PC-3 (cell line): ENCODE results near the gene ACAD11. TPM values are rescaled to one million over a fixed set of nuclear protein-coding genes. Genes with fewer than 3 reads are reported as not detected.

Source experiments
- ATAC-seq: fragments of 200-7000 bp; cut with Tn5 transposase; 2 replicates; pipeline ENCODE4 v1.9.1; 2020; ENCODE audit warnings: mild to moderate bottlenecking, moderate library complexity
- BruUV-seq: library from RNA; stranded (reverse); fragments of 400-500 nt; replicated peaks from 2 replicates; lab custom pipeline; 2021; lab: Mats Ljungman, UMichigan
- CTCF ChIA-PET: fragments of 300-600 bp; sonication (Branson Sonifier 250); formaldehyde crosslinking; loops from one replicate; lab custom pipeline; 2022; ENCODE audit warnings: antibody characterized with exemption; lab: Charles Lee
- POLR2A ChIA-PET: fragments of 300-600 bp; sonication (Branson Sonifier 250); formaldehyde crosslinking; loops from one replicate; lab custom pipeline; 2022; ENCODE audit warnings: antibody characterized with exemption; ENCODE audit not compliant: unreplicated experiment; lab: Charles Lee
- DNase-seq: peaks from one replicate; pipeline ENCODE4 v3.0.0-alpha.2; 2015
- H2AFZ ChIP-seq: fragments of 300-600 bp; sonication (generic); 2 replicates; pipeline ENCODE4 v1.6.0; 2016; ENCODE audit warnings: antibody characterized with exemption, low read length
- H3F3A ChIP-seq: fragments of 300-600 bp; sonication (generic); one replicate; pipeline ENCODE4 v1.6.0; 2017; ENCODE audit warnings: antibody characterized with exemption, low read length, control low read depth, mild to moderate bottlenecking; ENCODE audit not compliant: unreplicated experiment
- H3K27ac ChIP-seq: fragments of 300-600 bp; sonication (generic); 2 replicates; pipeline ENCODE4 v1.5.1; 2016; ENCODE audit warnings: mild to moderate bottlenecking, low read length
- H3K27me3 ChIP-seq: fragments of 300-600 bp; sonication (generic); 2 replicates; pipeline ENCODE4 v1.6.1; 2016; ENCODE audit warnings: low read length, mixed read lengths
- H3K36me3 ChIP-seq: fragments of 300-600 bp; sonication (generic); 2 replicates; pipeline ENCODE4 v1.6.1; 2016; ENCODE audit warnings: low read depth, mixed run types, low read length, mixed read lengths
- H3K4me1 ChIP-seq: fragments of 300-600 bp; sonication (generic); 2 replicates; pipeline ENCODE4 v1.5.1; 2016; ENCODE audit warnings: low read length; ENCODE audit not compliant: insufficient read depth
- H3K4me2 ChIP-seq: fragments of 300-600 bp; sonication (generic); 2 replicates; pipeline ENCODE4 v1.6.0; 2016; ENCODE audit warnings: low read length
- H3K4me3 ChIP-seq: fragments of 300-600 bp; sonication (generic); 2 replicates; pipeline ENCODE4 v1.5.1; 2016; ENCODE audit warnings: mild to moderate bottlenecking, low read length, mixed read lengths
- H3K79me2 ChIP-seq: fragments of 300-600 bp; sonication (generic); 2 replicates; pipeline ENCODE4 v1.6.1; 2017; ENCODE audit warnings: low read length, mixed read lengths
- H3K9ac ChIP-seq: fragments of 300-600 bp; sonication (generic); 2 replicates; pipeline ENCODE4 v1.6.0; 2016; ENCODE audit warnings: mild to moderate bottlenecking, low read length
- H3K9me2 ChIP-seq: fragments of 300-600 bp; sonication (generic); replicated peaks from 2 replicates; pipeline ENCODE4 v1.6.1; 2016; ENCODE audit warnings: mixed run types, low read length, mixed read lengths
- H3K9me3 ChIP-seq: fragments of 300-600 bp; sonication (generic); 2 replicates; pipeline ENCODE4 v1.6.1; 2016; ENCODE audit warnings: low read length, mixed read lengths
- H4K20me1 ChIP-seq: fragments of 300-600 bp; sonication (generic); 2 replicates; pipeline ENCODE4 v1.6.1; 2016; ENCODE audit warnings: low read length, mixed read lengths
- EZH2 ChIP-seq: fragments of 300-600 bp; sonication (generic); IDR thresholded peaks from one replicate; pipeline ENCODE4 v1.6.1; 2017; ENCODE audit warnings: antibody characterized with exemption, mild to moderate bottlenecking, low read length; ENCODE audit not compliant: unreplicated experiment
- EZH2phosphoT487 ChIP-seq: fragments of 300-600 bp; sonication (generic); IDR thresholded peaks from 2 replicates; pipeline ENCODE4 v1.6.1; 2018; ENCODE audit warnings: mild to moderate bottlenecking, antibody characterized with exemption, low read length, borderline replicate concordance
- intact Hi-C: fragments of 100-400 bp; cut with micrococcal nuclease; formaldehyde crosslinking; loops from 2 replicates; pipeline ENCODE4 v1.9.0; 2023
- total RNA-seq: library from RNA; depleted of rRNA; stranded (reverse); fragments of >200 nt; gene quantifications from 2 replicates; pipeline ENCODE4 v1.2.3, GENCODE V29; 2014
- TF ChIP-seq, protein P1 (sequence below): fragments of 300-600 bp; sonication (generic); conservative IDR thresholded peaks from 2 replicates; pipeline ENCODE4 v1.5.1; 2017; ENCODE audit warnings: antibody characterized with exemption, low read depth, mild to moderate bottlenecking, low read length

The ACAD11 gene
- total RNA-seq, 1 experiment from 2014 or later = 4.7 TPM

DNA sequence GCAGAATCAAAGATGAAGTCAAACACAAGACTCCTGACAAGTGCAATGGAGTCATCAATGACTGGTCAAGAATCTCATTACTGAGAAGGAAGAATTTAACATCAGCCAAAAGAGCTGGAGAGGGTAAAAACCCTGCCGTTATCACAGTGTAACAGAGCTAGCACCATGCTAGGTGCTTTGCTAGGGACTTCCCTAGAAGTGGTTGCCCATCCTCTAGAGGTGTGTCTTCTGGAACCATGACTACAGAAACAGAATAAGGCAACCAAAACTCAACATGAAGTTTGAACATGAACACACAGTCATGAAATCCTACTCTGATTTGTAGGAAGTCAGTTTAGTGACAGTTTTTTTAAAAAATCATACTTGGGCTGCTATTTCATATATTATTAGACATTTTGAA, 9.5 kb downstream of the ACAD11 start:
- Histone ChIP-seq H4K20me1 (no peaks in the 10 kb centered on the region), H3K27me3 (no peaks in the 10 kb centered on the region), H3K9ac (no peak overlapping the region), H3K9me2 (no peaks in the 10 kb centered on the region), H3K9me3 (no peaks in the 10 kb centered on the region), H3K4me1 (peaks cover 30% of the 10 kb centered on the region), H3K27ac (no peak overlapping the region), H2AFZ (no peak overlapping the region), H3K36me3 (no peaks in the 10 kb centered on the region), H3K79me2 (no peaks in the 10 kb centered on the region), H3K4me2 (no peak overlapping the region), H3F3A (no peaks in the 10 kb centered on the region), H3K4me3 (no peak overlapping the region)
- TF ChIP-seq EZH2 (no peak), EZH2phosphoT487 (no peak)
- TF ChIP-seq, protein P1, sequence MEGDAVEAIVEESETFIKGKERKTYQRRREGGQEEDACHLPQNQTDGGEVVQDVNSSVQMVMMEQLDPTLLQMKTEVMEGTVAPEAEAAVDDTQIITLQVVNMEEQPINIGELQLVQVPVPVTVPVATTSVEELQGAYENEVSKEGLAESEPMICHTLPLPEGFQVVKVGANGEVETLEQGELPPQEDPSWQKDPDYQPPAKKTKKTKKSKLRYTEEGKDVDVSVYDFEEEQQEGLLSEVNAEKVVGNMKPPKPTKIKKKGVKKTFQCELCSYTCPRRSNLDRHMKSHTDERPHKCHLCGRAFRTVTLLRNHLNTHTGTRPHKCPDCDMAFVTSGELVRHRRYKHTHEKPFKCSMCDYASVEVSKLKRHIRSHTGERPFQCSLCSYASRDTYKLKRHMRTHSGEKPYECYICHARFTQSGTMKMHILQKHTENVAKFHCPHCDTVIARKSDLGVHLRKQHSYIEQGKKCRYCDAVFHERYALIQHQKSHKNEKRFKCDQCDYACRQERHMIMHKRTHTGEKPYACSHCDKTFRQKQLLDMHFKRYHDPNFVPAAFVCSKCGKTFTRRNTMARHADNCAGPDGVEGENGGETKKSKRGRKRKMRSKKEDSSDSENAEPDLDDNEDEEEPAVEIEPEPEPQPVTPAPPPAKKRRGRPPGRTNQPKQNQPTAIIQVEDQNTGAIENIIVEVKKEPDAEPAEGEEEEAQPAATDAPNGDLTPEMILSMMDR = no peak
- intact Hi-C loops = no loop called here
- ATAC-seq (no peak), DNase-seq (no peak)
- no TSS peak for BruUV-seq
- ChIA-PET CTCF (no interaction called here), POLR2A (no interaction called here)

DNA sequence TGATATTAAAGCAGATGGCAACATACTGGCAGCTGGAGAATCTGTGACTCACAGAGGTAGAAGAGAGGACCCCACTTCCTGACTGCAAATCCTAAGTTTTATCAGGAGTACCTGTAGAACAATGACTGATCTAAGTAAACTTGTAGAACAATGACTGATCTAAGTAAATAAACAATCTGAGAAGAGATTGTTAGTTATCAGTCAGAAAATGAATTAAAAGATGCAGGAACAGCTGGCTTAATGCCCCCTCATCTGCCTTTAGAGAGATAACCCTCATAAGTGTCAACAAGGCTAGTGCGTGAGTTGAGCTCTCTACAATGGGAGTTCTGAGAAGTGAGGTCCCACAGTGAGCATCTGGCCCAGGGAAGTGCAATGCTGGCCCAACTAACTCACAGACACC, 14.6 kb downstream of the ACAD11 start:
- no peaks in the 10 kb centered on the region for H3K9me3 ChIP-seq
- H4K20me1 ChIP-seq = no peaks in the 10 kb centered on the region
- H3F3A ChIP-seq = no peaks in the 10 kb centered on the region
- no peak overlapping the region for H3K27ac ChIP-seq
- intact Hi-C loops = no loop called here
- POLR2A ChIA-PET = no interaction called here
- no peaks in the 10 kb centered on the region for H3K79me2 ChIP-seq
- TF ChIP-seq EZH2phosphoT487 (no peak), EZH2 (no peak)
- TF ChIP-seq, protein P1 = no peak
- H3K27me3 ChIP-seq = no peaks in the 10 kb centered on the region
- BruUV-seq = no TSS peak
- H3K36me3 ChIP-seq = no peaks in the 10 kb centered on the region
- no peaks in the 10 kb centered on the region for H3K9me2 ChIP-seq
- ATAC-seq (no peak; the same call in 1 of the 2 replicates), DNase-seq (peak; percentile 38)
- H3K4me3 ChIP-seq = no peak overlapping the region
- H3K4me2 ChIP-seq = no peak overlapping the region
- H3K4me1 ChIP-seq = peaks cover 7% of the 10 kb centered on the region
- H3K9ac ChIP-seq = no peak overlapping the region
- CTCF ChIA-PET = no interaction called here
- H2AFZ ChIP-seq = no peak overlapping the region

DNA sequence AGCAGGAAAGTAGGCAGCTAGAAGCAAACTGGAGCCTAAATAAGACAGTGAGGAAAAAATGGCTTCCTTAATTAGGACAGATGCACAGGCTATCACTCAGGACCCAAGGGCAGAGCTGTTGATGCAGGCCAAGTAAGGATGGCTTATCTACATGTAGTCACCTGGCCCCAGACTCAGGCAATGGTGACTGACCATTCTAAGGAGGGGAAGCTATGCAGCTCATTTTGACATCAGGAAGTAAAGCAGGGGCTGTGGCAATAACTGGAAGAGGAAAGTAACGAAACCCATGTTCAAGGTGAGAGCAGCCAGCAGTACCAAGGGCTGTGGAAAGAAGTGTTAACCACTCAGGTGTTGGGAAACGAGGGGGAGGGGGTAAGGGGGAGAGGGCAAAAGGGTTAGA, 16.2 kb downstream of the ACAD11 start:
- TF ChIP-seq EZH2phosphoT487 = no peak
- no peak for TF ChIP-seq EZH2
- TF ChIP-seq, protein P1 = no peak
- no peak overlapping the region for H3K4me2 ChIP-seq
- ATAC-seq (no peak), DNase-seq (no peak)
- H3K9ac ChIP-seq = no peak overlapping the region
- intact Hi-C loops = loop anchor here (5.0 kb wide), 1 partner anchor 291 kb away; no protein-coding TSS in a partner anchor
- no peaks in the 10 kb centered on the region for H3K9me2 ChIP-seq
- H3K4me3 ChIP-seq = no peak overlapping the region
- no peaks in the 10 kb centered on the region for H3K79me2 ChIP-seq
- H3F3A ChIP-seq = no peaks in the 10 kb centered on the region
- no TSS peak for BruUV-seq
- H2AFZ ChIP-seq = no peak overlapping the region
- no peaks in the 10 kb centered on the region for H3K36me3 ChIP-seq
- H3K9me3 ChIP-seq = no peaks in the 10 kb centered on the region
- ChIA-PET CTCF (interaction anchor here (0.6 kb wide), 1 partner anchor 41 kb away, joined by 3 read pairs; no protein-coding TSS in a partner anchor), POLR2A (no interaction called here)
- no peaks in the 10 kb centered on the region for H4K20me1 ChIP-seq
- peaks cover 7% of the 10 kb centered on the region for H3K4me1 ChIP-seq
- no peaks in the 10 kb centered on the region for H3K27me3 ChIP-seq
- H3K27ac ChIP-seq = no peak overlapping the region
